NCI-H1694 treated with DMSO at 0.1 percent for 48 hours (cell line): Measurements from ENCODE around the gene ARHGEF28.

Source experiments
- DNase-seq: peaks from one replicate; lab custom pipeline; 2025; lab: John Stamatoyannopoulos, UW

The ARHGEF28 gene

DNA sequence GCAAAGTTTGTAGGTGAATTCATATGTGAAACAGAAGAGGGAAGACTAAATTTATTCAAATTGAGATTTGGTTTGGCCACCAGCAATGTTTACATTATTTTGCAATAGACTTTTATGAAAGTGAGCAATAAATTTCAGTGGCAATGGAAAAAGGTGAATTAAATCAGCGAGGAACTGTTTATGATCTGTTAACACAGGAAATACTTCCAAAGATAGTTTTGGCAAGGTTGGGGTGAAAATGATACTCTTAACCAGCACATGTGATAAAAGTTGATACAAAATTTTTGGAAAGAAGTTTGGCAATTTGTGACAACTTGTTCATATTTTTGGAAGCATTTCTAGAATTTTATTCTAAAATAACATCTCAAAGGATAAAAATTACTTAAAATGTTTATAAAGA, 119.8 kb downstream of the ARHGEF28 start:
- no peak for DNase-seq

DNA sequence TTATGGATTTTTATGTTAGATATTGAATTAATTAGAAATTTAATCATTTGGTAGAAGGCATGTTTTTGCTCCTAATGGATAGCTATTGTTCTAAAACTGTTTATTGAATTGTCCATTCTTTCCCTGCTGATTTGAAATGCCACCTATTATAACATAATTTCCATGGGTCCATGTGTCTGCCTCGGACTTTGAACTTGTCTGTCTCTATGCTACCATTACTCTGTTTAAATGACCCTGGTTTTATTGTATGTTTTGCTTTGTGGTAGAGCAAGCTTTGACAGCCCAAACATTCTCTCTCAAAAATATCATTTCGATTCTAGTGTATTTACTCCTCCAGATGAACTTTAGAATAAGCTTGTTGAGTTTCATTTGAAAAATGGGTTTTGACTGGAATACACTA, 120.6 kb downstream of the ARHGEF28 start:
- DNase-seq, result no peak

DNA sequence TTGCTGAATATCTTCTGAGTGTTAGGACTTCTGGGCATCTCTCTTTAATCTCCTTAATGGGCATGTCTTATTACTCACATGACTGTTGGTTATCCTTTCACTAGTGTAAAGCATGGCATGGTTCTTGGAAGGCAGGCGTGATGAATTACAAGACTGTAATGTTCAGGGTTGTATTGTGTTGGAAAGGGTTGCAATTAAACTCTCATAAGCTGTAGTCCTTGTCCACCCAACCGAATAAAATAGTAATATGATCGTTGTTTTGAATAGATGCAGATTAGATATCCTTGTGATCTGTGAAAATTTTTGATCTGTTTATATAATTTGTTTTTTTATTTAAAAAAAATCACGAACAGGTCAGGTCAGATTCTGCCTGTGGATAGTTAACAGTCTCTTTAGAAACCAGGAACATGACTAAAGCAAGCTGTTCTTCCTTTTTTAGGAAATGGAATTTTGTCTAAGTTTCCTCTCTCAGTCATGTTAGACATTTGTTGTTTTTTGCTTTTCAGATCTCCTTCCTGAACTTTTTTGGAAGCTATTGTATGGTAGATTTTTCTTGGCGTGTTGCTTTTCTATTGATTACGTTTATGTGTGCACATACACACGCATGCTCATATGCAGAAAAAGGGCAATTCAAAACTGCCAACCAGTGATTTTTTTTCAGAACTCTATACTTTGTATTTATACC, 121.8 kb downstream of the ARHGEF28 start:
- DNase-seq, result no peak

DNA sequence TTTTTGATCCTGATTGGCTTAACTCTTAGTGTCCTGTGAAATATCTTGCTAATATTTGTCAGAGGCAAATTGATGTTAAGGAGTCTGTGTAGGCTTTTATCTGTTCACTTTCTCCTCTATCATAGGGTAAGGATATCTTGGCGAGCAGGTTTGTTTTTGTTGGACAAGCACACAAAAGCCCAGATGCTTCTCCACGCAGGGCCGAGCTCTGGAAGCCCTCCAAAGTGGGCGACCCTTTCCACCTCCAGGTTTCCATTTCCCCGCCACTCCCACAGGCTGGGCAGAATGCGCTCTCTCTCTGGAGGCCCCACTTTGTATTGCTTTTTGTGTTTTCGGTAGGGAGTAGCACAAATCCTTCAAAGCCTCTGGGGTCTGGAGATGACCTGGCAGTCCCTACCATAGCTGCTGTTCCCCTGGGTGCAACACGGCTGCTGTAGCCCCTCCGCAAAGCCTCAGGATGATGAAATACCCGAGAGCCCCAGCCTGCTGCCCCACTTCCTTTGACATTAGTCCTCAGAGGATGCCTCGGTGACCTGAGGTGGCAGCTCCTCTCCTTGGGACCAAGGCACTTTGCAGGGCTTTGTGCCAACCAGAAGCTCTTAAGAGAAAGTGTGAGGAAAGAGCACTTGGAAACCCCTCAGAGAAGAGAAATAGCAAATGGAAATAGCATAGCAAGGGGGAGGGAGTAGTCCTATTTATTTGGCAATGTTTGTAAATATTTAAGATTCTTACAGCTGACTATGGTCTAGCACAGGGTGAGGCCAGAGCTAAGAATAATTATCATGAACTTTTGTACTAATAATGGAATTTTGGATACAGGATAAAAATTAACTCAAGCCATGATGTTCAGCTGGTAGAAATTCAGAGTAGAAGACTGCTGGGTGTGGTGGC, 122.8 kb downstream of the ARHGEF28 start:
- DNase-seq, result no peak

DNA sequence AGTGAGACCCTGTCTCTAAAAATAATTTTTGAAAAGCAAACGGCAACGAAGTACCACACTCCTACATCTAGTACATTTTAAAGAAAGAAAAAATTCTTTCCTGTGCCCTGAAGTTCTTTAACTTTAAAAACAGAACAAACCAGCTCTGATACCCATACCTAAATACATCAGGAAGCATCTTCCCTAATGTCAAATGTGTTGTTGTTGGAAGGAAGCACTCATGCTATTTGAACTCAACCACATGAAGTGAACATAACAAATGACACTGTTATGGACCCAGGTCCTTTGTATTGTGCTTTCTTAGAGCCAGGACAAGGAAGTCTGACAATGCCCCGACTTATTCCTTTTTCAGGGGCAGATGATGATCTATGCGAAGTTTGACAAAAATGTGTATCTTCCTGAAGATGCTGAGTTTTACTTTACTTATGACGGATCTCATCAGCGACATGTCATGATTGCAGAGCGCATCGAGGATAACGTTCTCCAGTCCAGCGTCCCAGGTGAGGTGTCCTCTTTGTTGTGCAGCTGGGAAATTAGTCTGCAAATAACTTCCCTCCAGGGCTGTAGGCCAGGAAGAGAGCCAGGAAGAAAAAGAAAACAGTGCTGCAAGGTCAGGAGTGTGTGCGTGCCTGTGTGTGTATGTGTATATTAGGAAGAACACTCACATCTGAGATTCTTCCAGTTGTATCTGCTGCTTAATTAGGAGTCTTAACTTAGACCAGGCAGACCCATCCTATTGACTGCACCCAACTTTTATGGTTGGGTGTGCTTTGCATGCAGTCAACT, 123.7 kb downstream of the ARHGEF28 start:
- DNase-seq, result no peak

DNA sequence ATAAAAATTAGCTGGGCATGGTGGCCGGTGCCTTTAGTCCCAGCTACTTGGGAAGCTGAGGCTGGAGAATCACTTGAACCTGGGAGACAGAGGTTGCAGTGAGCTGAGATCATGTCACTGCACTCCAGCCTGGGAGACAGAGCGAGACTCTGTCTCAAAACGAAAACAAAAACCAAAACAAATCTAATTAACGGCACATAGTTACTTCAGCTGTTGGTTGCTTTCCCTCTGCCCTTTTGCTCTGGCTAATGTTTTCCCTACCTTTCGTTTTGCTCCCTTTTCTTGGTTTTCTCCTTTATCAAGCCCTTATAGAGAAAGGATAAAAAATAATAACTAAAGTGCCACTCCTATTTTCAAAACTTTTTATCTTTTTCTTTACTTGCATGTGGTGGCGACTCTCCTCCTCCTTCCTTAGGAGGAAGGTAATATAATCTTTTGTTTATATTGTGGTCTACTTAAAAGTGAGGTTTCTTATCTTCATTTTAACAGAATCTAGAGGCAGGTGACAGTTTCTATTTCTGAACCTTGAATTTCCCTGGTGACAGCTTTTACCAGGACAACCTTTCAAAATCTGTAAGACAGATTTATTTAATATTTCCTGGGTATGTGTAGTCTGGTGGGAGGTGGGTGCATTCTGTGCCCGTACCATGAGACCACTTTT, 125.4 kb downstream of the ARHGEF28 start:
- no peak for DNase-seq

DNA sequence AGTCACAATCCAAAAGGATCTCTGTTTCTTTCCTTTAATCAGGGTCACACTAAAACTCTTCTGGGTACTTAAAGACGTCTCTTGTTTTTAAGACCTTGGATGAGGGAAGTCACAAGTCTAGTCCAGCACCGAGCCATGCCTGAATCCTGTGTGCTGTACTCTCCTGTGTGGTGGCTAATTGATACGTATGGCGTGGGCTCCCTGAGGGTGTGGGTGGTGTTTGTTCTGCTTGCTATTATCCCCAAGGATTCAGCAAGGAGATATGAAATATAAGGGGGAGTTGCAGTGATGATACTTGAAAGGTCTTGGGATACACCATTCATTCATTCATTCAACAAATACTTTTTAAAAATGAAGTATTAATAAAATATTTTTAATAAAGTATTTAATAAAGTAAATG, 128.3 kb downstream of the ARHGEF28 start:
- no peak for DNase-seq

DNA sequence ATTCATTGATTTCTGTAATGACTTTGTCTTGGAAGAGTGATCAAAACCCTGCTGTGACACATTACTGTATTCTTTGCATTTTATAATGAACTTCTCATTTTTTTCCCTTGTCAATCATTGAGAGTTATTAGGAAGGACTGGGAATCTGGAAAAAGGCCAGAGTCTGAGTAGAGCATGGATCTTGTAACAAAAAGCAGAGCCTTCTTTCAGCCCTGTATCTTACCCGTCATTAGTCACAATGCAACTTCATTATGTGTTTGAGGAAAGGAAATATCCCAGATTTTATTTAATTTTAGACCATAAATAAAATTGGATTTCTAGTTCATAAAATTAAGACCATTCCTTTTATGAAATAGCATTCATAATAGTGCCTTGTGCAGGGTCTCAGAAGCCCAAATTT, 131.4 kb downstream of the ARHGEF28 start:
- DNase-seq, result no peak

DNA sequence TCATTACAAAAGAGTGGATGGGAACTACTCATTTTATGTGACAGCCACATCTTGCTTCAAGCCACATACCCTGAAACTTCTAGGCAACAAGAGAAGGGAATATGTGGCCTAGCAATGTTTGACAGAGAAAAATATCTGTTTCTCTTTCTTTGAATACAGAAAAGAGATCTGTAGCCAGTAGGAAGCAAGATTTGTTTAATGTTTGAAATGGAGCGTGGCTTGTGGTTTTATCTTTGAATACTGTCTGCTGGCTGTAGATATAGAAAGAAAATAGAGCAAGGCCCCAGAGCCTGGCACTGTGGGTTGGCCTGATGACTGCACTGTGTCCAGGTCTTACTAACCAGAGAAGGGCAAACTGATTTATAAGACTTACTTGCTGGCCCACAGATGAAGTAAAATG, 133.8 kb downstream of the ARHGEF28 start:
- DNase-seq, result no peak

DNA sequence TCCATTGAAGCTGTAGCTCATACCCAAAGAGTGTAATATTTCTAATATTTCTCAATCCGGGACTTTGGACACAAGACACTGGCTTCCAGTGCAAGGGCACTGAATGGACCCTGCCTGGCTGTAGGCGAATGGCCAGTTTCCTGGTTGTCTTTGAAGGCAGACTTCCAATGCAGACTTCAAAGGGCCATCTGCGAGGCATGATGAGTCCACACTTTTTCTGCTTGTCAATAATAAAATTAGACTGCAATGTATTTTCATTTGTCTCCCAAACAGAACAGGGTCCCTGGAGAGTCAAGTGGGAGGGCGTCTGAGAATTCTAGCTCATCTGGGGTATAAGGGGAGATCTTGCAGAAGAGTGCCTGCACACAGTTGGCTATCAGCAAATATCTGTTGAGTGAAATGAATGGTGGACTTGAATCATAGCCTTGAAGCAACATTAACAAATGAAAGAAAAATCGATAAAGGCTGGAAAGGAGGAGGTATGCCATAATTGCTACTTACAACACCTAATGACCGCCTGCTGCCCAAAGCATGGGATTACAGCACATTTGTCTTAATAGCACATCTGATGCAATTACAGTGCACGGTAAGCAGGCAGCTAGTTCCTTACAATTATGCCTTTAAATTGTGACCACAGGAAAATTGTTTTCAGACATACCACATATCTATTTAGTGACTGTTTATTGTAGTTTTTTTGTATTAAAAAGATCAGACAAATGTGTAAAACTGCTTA, 137.5 kb downstream of the ARHGEF28 start:
- DNase-seq, result no peak

DNA sequence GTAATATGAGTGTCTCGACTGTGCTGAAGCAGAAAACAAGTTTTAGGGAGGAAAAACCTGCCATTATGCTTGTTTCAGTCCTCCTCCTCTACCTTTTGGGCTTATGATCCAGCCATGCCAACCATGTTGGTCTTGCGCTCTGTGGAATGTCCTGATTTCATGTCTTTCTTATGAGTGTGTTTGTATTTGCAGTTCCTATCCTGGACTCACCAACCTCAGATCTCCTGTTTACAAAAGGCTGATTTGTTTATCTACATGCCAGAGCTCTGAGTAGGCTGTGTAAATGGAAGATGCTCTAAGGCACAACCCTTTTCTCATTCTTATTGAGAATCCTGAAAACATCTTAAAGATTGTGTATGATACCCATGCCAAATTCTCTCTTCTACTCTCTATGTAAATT, 138.6 kb downstream of the ARHGEF28 start:
- DNase-seq, result no peak

DNA sequence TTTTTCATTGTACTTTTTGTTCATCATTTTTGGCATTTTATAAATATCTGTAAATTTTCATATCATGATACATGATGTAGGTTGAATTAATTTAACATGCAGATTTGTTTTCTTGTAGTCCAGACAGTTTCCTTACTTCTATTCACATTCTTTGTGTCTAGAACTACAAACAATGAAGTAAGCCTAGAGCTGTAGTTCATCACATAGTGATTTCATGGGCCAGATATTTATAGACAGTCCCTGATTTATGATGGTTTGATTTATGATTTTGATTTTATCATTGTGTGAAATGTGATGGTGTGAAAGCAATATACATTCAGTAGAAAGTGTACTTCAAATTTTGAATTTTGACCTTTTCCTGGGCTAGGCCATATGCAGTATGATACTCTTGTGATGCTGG, 139.0 kb downstream of the ARHGEF28 start:
- DNase-seq, result no peak

DNA sequence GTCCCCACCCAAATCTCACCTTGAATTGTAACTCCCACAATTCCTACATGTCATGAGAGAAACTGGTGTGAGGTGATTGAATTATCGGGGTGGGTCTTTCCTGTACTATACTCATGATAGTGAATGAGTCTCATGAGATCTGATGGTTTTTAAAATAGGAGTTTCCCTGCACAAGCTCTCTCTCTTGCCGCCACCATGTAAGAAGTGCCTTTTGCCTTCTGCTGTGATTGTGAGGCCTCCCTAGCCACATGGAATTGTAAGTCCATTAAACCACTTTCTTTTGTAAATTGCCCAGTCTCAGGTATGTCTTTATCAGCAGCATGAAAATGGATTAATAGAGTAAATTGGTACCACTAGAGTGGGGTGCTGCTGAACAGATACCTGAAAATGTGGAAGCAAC, 140.9 kb downstream of the ARHGEF28 start:
- DNase-seq, result no peak

DNA sequence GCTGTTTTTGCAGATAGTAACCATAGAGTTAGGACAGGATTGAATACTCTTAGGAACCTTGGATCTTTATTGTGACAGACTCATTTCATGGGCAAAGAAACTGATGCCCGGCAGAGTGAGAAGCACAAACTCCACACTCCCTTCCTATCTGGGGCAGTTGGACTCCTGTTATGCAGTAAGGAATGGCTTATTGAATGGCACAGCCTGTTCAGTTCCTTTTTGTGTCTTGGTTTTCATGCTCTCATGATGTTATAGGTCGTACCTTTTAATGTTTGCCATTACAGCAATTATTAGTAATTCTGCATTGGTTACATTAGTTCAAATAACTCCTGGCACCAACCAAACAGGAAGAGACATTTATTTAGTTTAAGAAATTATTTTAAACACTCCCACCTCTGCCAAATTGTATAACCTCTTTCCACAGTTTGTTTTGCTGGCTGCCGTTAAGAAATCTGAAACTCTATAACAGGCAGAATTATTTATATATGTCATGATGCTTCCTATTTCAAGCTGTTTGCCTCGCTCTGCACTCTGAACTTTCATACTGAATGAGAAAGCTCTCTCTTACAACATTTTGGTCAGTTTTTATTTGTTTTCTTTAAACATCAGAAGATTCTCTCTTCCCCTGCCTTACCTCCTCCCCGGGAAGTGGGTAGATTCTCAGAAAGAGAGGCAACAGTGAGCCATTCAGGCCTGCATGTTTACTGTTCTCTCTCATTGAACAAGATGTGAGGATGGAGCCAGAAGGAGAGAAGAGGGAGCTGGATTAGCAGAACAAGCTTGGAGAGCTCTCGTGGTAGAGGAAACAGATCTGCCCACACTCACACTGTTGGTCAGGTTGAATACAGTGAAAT, 144.4 kb downstream of the ARHGEF28 start:
- no peak for DNase-seq

DNA sequence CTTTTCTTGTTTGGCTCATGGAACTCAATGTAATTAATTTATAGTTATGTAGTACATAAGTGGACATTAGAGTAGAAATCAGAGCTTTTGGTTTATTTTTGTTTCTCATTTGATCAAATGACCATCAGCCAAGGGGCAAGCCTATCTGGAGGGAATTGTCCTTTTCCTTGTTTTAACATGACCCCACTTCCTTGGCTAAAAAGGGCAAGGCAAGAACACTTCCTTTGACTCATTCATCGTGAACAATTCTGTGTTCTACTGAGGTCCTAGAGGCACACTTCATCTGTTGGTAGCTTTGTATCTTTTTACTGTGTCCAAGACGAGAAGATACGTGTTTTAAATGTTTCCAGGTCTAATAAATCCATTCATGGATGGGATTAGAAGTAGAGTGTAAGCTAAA, 148.9 kb downstream of the ARHGEF28 start:
- no peak for DNase-seq

DNA sequence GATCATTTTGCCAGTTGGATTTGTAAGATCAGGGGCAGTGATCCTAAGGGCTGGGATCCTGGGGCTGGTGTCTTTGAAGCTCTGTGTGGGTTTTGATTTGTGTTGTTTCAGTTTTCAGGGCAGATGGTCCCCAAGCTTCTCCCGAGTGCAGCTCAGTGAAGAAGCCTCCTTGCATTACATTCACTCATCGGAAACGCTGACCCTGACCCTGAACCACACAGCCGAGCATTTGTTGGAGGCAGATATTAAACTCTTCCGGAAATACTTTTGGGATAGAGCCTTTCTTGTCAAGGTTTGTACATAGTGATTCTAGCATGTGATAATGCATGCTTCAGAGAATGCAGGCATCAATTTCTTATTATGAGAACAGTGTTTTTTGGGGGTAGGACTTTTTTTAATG, 150.4 kb downstream of the ARHGEF28 start:
- no peak for DNase-seq

DNA sequence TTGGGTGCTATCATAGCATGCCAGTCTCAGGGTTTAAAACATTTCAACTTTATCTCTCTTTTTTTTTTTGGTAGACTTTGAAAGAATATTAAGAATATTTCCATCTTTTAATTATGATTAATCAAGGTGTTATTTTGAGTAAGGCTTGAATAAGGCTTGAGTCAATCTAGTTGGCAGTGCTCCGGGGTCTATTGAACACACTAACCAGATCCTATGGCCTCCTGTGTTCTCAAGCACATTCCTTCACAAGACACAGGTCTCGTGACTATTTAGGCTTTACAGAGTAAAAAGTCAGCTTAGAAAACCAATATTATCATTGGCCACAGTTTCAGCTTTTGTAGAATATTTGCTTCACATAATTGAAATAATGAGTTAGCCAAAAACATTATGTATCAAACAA, 151.2 kb downstream of the ARHGEF28 start:
- no peak for DNase-seq

DNA sequence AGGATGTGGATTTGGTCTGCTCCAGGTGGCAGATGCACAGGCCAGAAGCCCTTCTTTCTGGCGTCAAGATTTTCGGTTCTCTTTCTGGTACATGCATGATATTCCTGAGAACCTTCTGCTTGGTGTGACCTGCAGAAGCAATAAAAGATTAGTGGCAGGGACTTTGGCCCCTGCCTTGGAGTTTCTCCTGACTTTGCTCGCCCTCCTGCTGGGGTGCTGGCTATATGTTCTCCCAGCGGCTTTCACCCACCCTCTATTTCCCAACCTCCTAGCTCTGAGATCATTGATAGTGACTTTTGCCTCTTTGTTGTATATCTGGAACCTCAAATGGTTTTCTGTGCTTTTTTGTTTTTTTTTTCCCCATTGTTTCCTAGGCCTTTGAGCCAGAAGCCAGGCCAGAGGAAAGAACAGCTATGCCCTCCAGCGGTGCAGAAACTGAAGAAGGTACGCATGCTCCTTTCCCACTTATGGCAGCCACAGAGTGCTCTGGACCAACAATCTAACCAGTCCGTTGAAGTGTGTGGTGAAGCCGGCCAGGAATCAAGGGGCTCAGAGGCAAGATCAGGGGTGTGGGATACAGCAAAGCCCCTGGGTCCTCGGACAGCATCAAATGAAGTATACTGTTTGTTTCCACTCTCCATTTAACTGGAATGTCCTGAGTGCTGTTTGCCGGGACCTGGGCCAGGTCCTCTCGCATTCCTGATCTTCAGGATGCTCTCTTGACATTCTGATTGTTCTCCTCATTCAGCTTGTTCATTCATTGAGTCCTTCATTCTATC, 154.5 kb downstream of the ARHGEF28 start:
- no peak for DNase-seq

DNA sequence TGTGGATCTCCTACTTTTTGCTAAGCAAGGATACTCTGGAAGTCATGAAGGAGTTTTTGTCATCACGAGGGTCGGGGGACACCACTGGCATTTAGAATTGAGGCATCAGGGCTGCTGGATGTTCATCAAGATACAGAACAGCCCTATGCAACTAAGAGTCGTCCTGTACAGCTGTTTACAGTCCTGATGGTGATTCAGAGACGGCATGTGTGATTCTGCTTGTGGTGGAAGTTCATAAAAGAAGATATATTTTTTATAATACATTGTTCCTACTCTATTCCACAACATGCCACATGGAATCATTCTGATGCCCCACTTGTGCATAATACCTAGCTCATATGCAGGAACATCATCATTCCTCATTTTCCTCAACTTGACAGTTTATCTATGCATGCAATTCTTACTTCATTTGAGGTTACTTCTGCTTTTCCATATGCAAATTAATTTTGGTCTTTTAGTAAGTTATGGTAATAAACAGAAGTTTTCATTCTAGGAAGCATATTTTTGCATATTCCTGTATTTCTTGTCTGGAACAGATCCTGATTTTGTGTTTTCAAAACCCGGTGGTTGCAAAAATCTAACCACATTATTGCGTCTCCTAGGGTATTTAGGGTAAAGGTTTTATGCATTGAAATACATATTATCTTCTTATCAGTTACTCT, 155.2 kb downstream of the ARHGEF28 start:
- no peak for DNase-seq
